22Rv1 (cell line): ENCODE measurements around the gene TM9SF4.
A peak's percentile ranks its signal among the peaks of the same experiment; 100 is the strongest.

Experiments used
- H3K27ac ChIP-seq: fragments of 450-650 bp; 2 replicates; pipeline ENCODE4 v1.5.1; 2017
- CTCF ChIP-seq: fragments of 450-650 bp; IDR thresholded peaks from 2 replicates; pipeline ENCODE4 v1.5.1; 2017; ENCODE audit warnings: mild to moderate bottlenecking
- ZFX ChIP-seq: fragments of 450-650 bp; IDR thresholded peaks from 2 replicates; pipeline ENCODE4 v1.6.1; 2017; ENCODE audit warnings: antibody characterized with exemption, borderline replicate concordance

TM9SF4 gene

GRCh38 chr20:32078791-32079190 lies 30.7 kb upstream of the TM9SF4 start:
- TF ChIP-seq ZFX (no peak), CTCF (no peak)
- H3K27ac ChIP-seq: no peak overlapping the region

GRCh38 chr20:32079655-32080109 lies 29.8 kb upstream of the TM9SF4 start:
- peak; percentile 25 for TF ChIP-seq CTCF
- no peak for TF ChIP-seq ZFX
- no peak overlapping the region for H3K27ac ChIP-seq

- TF ChIP-seq ZFX (no peak), CTCF (no peak)
- no peak overlapping the region for H3K27ac ChIP-seq
These were observed 28.7 kb upstream of the TM9SF4 start for GRCh38 chr20:32080783-32081182.

GRCh38 chr20:32083469-32083868 lies 26.0 kb upstream of the TM9SF4 start:
- TF ChIP-seq CTCF (no peak), ZFX (no peak)
- H3K27ac ChIP-seq: no peak overlapping the region

GRCh38 chr20:32087070-32087469 lies 22.4 kb upstream of the TM9SF4 start:
- no peak overlapping the region for H3K27ac ChIP-seq
- TF ChIP-seq ZFX (no peak), CTCF (no peak)

- TF ChIP-seq ZFX (no peak), CTCF (no peak)
- no peak overlapping the region for H3K27ac ChIP-seq
These were observed 20.8 kb upstream of the TM9SF4 start for GRCh38 chr20:32088759-32089158.

- no peak overlapping the region for H3K27ac ChIP-seq
- TF ChIP-seq ZFX (no peak), CTCF (no peak)
These were observed 19.7 kb upstream of the TM9SF4 start for GRCh38 chr20:32089637-32090362.
